H9 (cell line): ENCODE measurements around the gene PEX5L. TPM values are rescaled to one million over a fixed set of nuclear protein-coding genes. Genes with fewer than 3 reads are reported as not detected.

ENCODE experiments used
- DNase-seq: peaks from one replicate; pipeline ENCODE4 v3.0.0-alpha.2; 2017
- H2AFZ ChIP-seq: one replicate; pipeline ENCODE4 v1.6.1; 2013; ENCODE audit warnings: mild to moderate bottlenecking, low read length, control low read depth, moderate library complexity
- H2AK5ac ChIP-seq: 2 replicates; pipeline ENCODE4 v1.6.1; 2013; ENCODE audit warnings: low read length, control low read depth, mixed read lengths; ENCODE audit not compliant: insufficient read length
- H2BK120ac ChIP-seq: one replicate; pipeline ENCODE4 v1.6.1; 2013; ENCODE audit warnings: low read depth, mild to moderate bottlenecking, low read length, control low read depth, inconsistent platforms; ENCODE audit not compliant: poor library complexity, severe bottlenecking
- H2BK12ac ChIP-seq: 2 replicates; pipeline ENCODE4 v1.6.1; 2013; ENCODE audit warnings: low read length, control low read depth, mixed read lengths, low read depth; ENCODE audit not compliant: insufficient read length
- H2BK15ac ChIP-seq: 2 replicates; pipeline ENCODE4 v1.6.1; 2013; ENCODE audit warnings: low read depth, low read length, control low read depth
- H2BK20ac ChIP-seq: one replicate; pipeline ENCODE4 v1.6.1; 2013; ENCODE audit warnings: low read depth, mild to moderate bottlenecking, low read length, control low read depth, inconsistent platforms; ENCODE audit not compliant: poor library complexity, severe bottlenecking
- H2BK5ac ChIP-seq: 2 replicates; pipeline ENCODE4 v1.6.1; 2013; ENCODE audit warnings: low read length, control low read depth, mixed read lengths; ENCODE audit not compliant: insufficient read length
- H3K14ac ChIP-seq: 2 replicates; pipeline ENCODE4 v1.6.1; 2013; ENCODE audit warnings: low read length, control low read depth; ENCODE audit not compliant: insufficient read depth
- H3K18ac ChIP-seq: 2 replicates; pipeline ENCODE4 v1.6.1; 2013; ENCODE audit warnings: low read depth, mild to moderate bottlenecking, mixed read lengths, low read length, control low read depth; ENCODE audit not compliant: insufficient read length
- H3K23ac ChIP-seq: 2 replicates; pipeline ENCODE4 v1.6.1; 2013; ENCODE audit warnings: low read length, control low read depth, mixed read lengths, low read depth; ENCODE audit not compliant: insufficient read length
- H3K23me2 ChIP-seq: 2 replicates; pipeline ENCODE4 v1.6.1; 2013; ENCODE audit warnings: low read depth, mild to moderate bottlenecking, mixed read lengths, low read length, control low read depth; ENCODE audit not compliant: insufficient read length, poor library complexity, severe bottlenecking
- H3K27ac ChIP-seq: 2 replicates; pipeline ENCODE4 v1.5.1; 2013; ENCODE audit warnings: low read length, control low read depth, mixed read lengths, low read depth; ENCODE audit not compliant: insufficient read length
- H3K27me3 ChIP-seq: 2 replicates; pipeline ENCODE4 v1.6.1; 2013; ENCODE audit warnings: low read length, control low read depth, inconsistent platforms; ENCODE audit not compliant: insufficient read depth
- H3K4ac ChIP-seq: 2 replicates; pipeline ENCODE4 v1.6.1; 2013; ENCODE audit warnings: low read depth, mild to moderate bottlenecking, control low read depth, inconsistent platforms, low read length, moderate library complexity
- H3K4me1 ChIP-seq: 2 replicates; pipeline ENCODE4 v1.6.1; 2013; ENCODE audit warnings: low read length, control low read depth, inconsistent platforms; ENCODE audit not compliant: insufficient read depth
- H3K4me2 ChIP-seq: 2 replicates; pipeline ENCODE4 v1.6.1; 2013; ENCODE audit warnings: low read length, control low read depth, mixed read lengths; ENCODE audit not compliant: insufficient read length, insufficient read depth
- H3K56ac ChIP-seq: 2 replicates; pipeline ENCODE4 v1.6.1; 2013; ENCODE audit warnings: low read depth, mild to moderate bottlenecking, mixed read lengths, low read length, control low read depth; ENCODE audit not compliant: insufficient read length
- H3K79me1 ChIP-seq: 2 replicates; pipeline ENCODE4 v1.6.1; 2013; ENCODE audit warnings: low read depth, mild to moderate bottlenecking, moderate library complexity, low read length, control low read depth, inconsistent platforms; ENCODE audit not compliant: insufficient read depth, poor library complexity, severe bottlenecking
- H3K79me2 ChIP-seq: 2 replicates; pipeline ENCODE4 v1.6.1; 2013; ENCODE audit warnings: low read length, control low read depth, inconsistent platforms; ENCODE audit not compliant: insufficient read depth
- H3K9ac ChIP-seq: 2 replicates; pipeline ENCODE4 v1.6.1; 2013; ENCODE audit warnings: low read length, control low read depth, mixed read lengths; ENCODE audit not compliant: insufficient read length; ENCODE audit errors: extremely low read depth
- H3K9me3 ChIP-seq: one replicate; pipeline ENCODE4 v1.6.1; 2013; ENCODE audit warnings: low read depth, low read length, inconsistent platforms; ENCODE audit not compliant: control insufficient read depth
- H3T11ph ChIP-seq: one replicate; pipeline ENCODE4 v1.6.1; 2013; ENCODE audit warnings: mild to moderate bottlenecking, low read length, control low read depth, inconsistent platforms
- H4K20me1 ChIP-seq: one replicate; pipeline ENCODE4 v1.6.1; 2013; ENCODE audit not compliant: control insufficient read depth, insufficient read length, insufficient read depth
- H4K5ac ChIP-seq: 2 replicates; pipeline ENCODE4 v1.6.1; 2013; ENCODE audit warnings: low read depth, mild to moderate bottlenecking, mixed read lengths, low read length, control low read depth; ENCODE audit not compliant: insufficient read length
- H4K8ac ChIP-seq: replicated peaks from 2 replicates; pipeline ENCODE4 v1.6.1; 2013; ENCODE audit warnings: low read length, control low read depth, mixed read lengths, low read depth; ENCODE audit not compliant: insufficient read length
- H4K91ac ChIP-seq: 2 replicates; pipeline ENCODE4 v1.6.1; 2013; ENCODE audit warnings: low read depth, mild to moderate bottlenecking, moderate library complexity, mixed read lengths, low read length, control low read depth; ENCODE audit not compliant: insufficient read length
- H3K27ac Mint-ChIP-seq, 3 experiments: 2 replicates in 2 of 3; 3 replicates in 1 of 3; pipeline ENCODE4 v1.8.0; 2020 to 2021; ENCODE audit warnings: mixed read lengths in 3 of 3, mild to moderate bottlenecking in 1 of 3, moderate library complexity in 1 of 3
- H3K27me3 Mint-ChIP-seq: 2 replicates; pipeline ENCODE4 v1.8.0; 2021; ENCODE audit warnings: low read depth, mild to moderate bottlenecking, moderate library complexity, mixed read lengths
- H3K36me3 Mint-ChIP-seq, 3 experiments: 2 replicates in 2 of 3; 3 replicates in 1 of 3; pipeline ENCODE4 v1.8.0; 2020 to 2021; ENCODE audit warnings: low read depth in 3 of 3, mixed read lengths in 3 of 3; ENCODE audit not compliant: insufficient read depth in 1 of 3
- H3K4me1 Mint-ChIP-seq, 2 experiments: 2 replicates each; pipeline ENCODE4 v1.8.0; 2020; ENCODE audit warnings: mixed read lengths in 2 of 2
- H3K4me3 Mint-ChIP-seq, 2 experiments: 2 replicates in 1 of 2; 3 replicates in 1 of 2; pipeline ENCODE4 v1.8.0; 2020 to 2021; ENCODE audit warnings: mild to moderate bottlenecking in 2 of 2, mixed read lengths in 2 of 2, moderate library complexity in 1 of 2
- H3K9me3 Mint-ChIP-seq, 2 experiments: 2 replicates in 1 of 2; 3 replicates in 1 of 2; pipeline ENCODE4 v1.8.0; 2020; ENCODE audit warnings: mild to moderate bottlenecking in 2 of 2, mixed read lengths in 2 of 2, moderate library complexity in 1 of 2
- CTCF ChIP-seq: fragments of 200-600 bp; sonication (generic); conservative IDR thresholded peaks from 3 replicates; pipeline ENCODE4 v1.8.0; 2021; ENCODE audit warnings: antibody characterized with exemption, mild to moderate bottlenecking
- WGBS: extraction: QIAGEN DNeasy Blood & Tissue Kit; methylation state at CpG from one replicate; pipeline ENCODE4 v1.1.7; 2013; ENCODE audit warnings: missing lambda C conversion rate, low lambda C conversion rate, mixed read lengths; ENCODE audit not compliant: insufficient read length; ENCODE audit errors: extremely low coverage; 5-methylcytosine and 5-hydroxymethylcytosine counted together
- total RNA-seq: library from RNA; stranded (reverse); gene quantifications from 2 replicates; pipeline ENCODE4 v1.2.1, GENCODE V29; 2021

PEX5L gene
- total RNA-seq, 1 experiment from 2014 or later, result 0.85 TPM

GRCh38 chr3:179828738-179829137, 208.0 kb downstream of the PEX5L start:
- H3K27ac ChIP-seq, result no peak overlapping the region
- H3K4me1 ChIP-seq, result peaks cover 10% of the 10 kb centered on the region; the same call in 1 of the 2 replicates
- no peak overlapping the region for H2BK15ac ChIP-seq
- no peak overlapping the region for H2AK5ac ChIP-seq
- no peaks in the 10 kb centered on the region for H3K79me2 ChIP-seq
- no peak overlapping the region for H3K9ac ChIP-seq
- H3K4me2 ChIP-seq, result no peak overlapping the region
- H3K56ac ChIP-seq, result no peak overlapping the region
- no CpG with 5 or more reads among the region's 2 CpGs for WGBS
- Mint-ChIP-seq H3K27ac (no peak overlapping the region; a peak in 1 of 7 replicates), H3K9me3 (no peaks in the 10 kb centered on the region), H3K4me1 (peaks cover 26% of the 10 kb centered on the region in 2 experiments), H3K36me3 (no peaks in the 10 kb centered on the region), H3K27me3 (no peaks in the 10 kb centered on the region), H3K4me3 (no peak overlapping the region)
- H4K8ac ChIP-seq, result no peak overlapping the region
- no peak overlapping the region for H2AFZ ChIP-seq
- H2BK5ac ChIP-seq, result no peak overlapping the region
- no peak for TF ChIP-seq CTCF
- H3K4ac ChIP-seq, result no peak overlapping the region
- H2BK20ac ChIP-seq, result no peak overlapping the region
- H3K9me3 ChIP-seq, result no peaks in the 10 kb centered on the region
- H3K23me2 ChIP-seq, result no peaks in the 10 kb centered on the region
- H3K23ac ChIP-seq, result no peak overlapping the region
- H2BK120ac ChIP-seq, result no peak overlapping the region
- H4K91ac ChIP-seq, result no peak overlapping the region
- no peak overlapping the region for H3T11ph ChIP-seq
- no peak overlapping the region for H2BK12ac ChIP-seq
- H3K14ac ChIP-seq, result no peak overlapping the region
- no peak for DNase-seq
- no peaks in the 10 kb centered on the region for H3K27me3 ChIP-seq
- H4K20me1 ChIP-seq, result no peaks in the 10 kb centered on the region
- H3K79me1 ChIP-seq, result no peaks in the 10 kb centered on the region
- H4K5ac ChIP-seq, result no peak overlapping the region
- no peak overlapping the region for H3K18ac ChIP-seq
